HG03460 (cell line): ENCODE data around the gene LAG3.

Source experiments
- ATAC-seq: cut with Tn5 transposase; IDR thresholded peaks from one replicate; pipeline ENCODE4 v1.9.1; 2021; ENCODE audit not compliant: unreplicated experiment

LAG3 gene

GRCh38 chr12:6771091-6771495, 1.2 kb upstream of the LAG3 start:
- ATAC-seq = no peak

DNA sequence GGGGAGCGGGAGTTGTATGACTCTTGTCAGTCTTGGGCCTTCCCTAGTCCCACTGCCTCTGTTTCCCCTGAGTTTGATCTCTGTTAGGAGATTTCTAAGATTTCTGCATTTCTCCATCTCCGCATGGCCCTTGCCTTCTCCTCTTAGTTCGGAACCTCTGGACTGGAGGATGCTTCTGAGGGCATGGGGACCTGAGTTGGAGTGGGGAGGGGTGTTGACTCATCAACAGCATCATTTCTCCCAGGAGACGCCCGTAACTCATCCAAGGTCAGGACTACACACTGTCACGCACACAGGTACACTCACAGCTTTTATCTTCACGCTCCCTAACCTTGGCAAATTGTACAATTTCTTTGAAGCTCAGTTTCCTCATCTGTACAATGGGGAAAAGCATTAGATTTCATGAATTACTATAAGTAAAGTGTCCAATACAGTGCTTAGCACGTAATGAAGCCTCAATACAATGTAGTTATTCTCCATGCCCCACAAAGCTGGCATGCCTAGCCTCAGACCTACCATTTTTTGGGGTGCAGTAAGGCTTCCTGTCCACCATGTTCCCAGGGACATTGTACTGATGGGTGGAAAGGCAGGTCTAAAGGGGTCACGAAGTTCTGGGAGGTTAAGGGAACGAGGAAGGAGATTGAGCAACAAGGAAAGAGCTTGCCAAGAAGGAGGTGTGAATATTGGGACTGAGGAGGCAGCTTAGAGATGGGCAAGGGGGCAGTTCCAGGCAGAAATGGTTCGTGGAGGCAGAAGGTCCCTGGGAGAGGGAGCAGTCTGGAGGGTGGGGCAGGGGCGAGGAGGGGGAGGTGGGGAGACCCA, 600 bp upstream of the LAG3 start:
- ATAC-seq = no peak

GRCh38 chr12:6772726-6773589, 638 bp downstream of the LAG3 start:
- no peak for ATAC-seq

- ATAC-seq = no peak
Observed at GRCh38 chr12:6773590-6774351, 1.5 kb downstream of the LAG3 start.

- ATAC-seq = no peak
Observed at GRCh38 chr12:6774499-6775062, 2.3 kb downstream of the LAG3 start.

GRCh38 chr12:6775185-6776174, 3.2 kb downstream of the LAG3 start:
- no peak for ATAC-seq

GRCh38 chr12:6777386-6777785, 5.1 kb downstream of the LAG3 start:
- ATAC-seq = no peak

- no peak for ATAC-seq
Observed at GRCh38 chr12:6778217-6778573, 5.9 kb downstream of the LAG3 start.

- peak; percentile 76 for ATAC-seq
Observed at GRCh38 chr12:6778574-6779550, 6.5 kb downstream of the LAG3 start.

DNA sequence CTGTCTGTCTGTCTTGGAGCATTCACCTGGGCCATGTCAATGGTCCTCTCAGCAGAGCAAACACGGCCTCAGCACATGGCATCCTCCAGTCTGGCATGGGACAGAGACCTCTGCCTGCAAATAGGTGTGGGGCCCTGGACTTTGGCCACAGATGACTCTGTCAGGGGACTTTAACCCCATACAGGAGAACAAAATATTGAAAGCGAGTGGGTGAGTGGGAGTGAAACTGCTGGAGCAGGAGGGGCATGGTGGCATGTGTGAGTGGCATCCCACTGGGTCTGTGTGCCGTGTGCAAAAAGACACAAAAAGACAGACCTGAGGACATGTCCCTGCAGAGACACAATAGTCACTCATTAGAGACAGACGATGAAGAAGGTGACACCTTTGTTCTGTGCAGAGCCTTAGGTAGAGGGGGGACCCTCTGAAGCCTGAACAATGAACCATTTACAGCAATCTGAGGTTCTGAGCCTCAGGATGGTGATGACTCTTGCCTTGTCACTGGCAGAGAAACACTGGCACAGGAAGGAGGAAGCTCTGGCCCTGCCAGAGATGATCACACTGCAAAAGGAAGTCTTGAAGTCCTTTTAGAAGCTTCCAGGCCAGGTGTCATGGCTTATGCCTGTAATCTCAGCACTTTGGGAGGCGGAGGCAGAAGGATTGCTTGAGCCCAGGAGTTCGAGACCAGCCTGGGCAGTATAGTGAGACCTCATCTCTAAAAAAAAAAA, 7.5 kb downstream of the LAG3 start:
- no peak for ATAC-seq

GRCh38 chr12:6780573-6780972, 8.3 kb downstream of the LAG3 start:
- ATAC-seq = no peak

DNA sequence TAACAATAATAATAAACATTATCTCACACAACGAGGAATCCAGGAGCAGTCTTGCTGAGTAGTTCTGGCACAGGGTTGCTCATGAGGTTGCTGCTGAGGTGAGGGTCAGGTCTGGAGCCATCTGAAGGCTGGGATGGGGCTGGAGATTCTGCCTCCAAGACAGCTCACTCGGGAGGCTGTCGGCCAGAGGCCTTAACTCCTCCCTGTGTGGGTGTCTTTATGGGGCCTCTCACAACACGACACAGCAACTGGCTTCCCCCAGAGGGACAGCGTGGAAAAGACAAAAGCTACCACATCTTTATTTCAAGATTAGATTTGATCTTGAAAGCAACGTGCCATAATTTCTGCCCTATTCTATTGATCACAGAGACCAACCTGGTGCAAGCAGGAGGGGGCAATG, 9.8 kb downstream of the LAG3 start:
- no peak for ATAC-seq

GRCh38 chr12:6782850-6783566, 10.7 kb downstream of the LAG3 start:
- ATAC-seq = no peak

DNA sequence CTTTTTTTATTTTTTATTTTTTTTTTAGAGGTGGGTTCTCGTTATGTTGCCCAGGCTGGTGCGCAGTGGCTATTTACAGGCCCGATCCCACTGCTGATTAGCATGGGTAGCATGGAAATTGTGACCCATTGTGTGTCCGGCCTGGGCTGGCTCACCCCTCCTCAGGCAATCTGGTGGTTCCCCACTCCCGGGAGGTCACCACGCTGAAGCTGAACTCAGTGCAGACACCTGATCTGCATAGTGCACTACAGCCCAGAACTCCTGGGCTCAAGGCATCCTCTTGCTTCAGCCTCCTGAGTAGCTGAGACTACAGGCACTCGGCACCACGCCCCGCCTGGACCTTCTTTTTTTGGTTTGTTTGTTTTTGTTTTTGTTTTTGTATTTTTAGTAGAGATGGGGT, 11.5 kb downstream of the LAG3 start:
- ATAC-seq = no peak

DNA sequence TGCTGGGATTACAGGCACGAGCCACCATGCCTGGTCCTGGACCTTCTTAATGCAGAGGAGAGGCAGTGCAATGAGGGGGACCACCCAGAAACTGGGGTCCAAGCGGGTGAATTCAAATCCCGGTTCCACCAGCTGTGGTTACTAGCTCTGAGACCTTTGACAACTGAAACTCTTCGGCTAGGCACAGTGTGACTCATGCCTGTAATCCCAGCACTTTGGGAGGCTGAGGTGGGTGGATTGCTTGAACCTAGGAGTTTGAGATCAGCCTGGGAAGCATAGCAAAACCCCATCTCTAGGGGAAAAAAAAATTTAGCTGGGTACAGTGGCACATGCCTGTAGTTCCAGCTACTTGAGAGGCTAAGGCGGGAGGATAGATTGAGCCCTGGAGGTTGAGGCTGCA, 12.0 kb downstream of the LAG3 start:
- no peak for ATAC-seq

- no peak for ATAC-seq
Observed at GRCh38 chr12:6784761-6785160, 12.4 kb downstream of the LAG3 start.

DNA sequence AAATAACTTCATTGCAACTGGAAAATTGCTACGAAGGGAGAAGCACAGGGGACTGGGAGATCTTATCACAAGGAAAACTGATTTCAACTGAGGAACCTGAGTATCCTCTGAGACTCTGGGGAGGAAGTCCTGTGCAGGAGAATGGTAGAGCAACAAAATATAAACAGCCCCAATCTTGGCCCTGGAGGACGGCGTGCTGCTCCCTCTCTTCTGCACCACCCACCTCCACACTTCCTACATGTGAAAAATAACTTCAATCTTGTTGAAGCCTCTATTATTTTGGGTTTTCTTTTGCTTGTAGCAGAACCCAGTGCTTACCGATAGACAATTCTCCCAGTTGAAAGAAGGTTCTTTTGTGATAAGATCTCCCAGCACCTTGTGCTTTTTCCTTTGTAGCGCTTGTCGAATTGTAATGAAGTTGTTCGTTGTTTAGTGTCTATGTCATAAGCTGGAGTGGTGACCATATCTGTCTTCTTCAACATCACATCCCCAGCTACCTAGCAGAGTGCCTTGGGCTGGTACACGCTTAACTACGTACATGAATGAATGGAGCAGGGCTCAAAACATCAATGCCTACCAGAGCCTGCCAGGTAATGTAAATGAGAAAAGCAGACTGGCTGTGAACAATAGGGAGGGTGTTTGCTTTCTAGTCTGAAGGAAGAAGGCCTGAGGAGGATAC, 14.2 kb downstream of the LAG3 start:
- no peak for ATAC-seq
